HEK293 (cell line): ENCODE measurements around the gene AGAP1.
A peak's percentile ranks its signal among the peaks of the same experiment; 100 is the strongest.

ENCODE experiments used
- CTCF ChIA-PET: fragments of 350-600 bp; formaldehyde crosslinking; extraction: SDS; loops from one replicate; lab custom pipeline; 2021; ENCODE audit warnings: antibody characterized with exemption; lab: Yijun Ruan, JAX
- POLR2A ChIA-PET: fragments of 300-600 bp; formaldehyde crosslinking; extraction: SDS; loops from one replicate; lab custom pipeline; 2020; ENCODE audit warnings: antibody characterized with exemption, inconsistent platforms; lab: Yijun Ruan, JAX
- H3K27ac ChIP-seq: fragments of 200-500 bp; sonication (Bioruptor generic); 2 replicates; pipeline ENCODE4 v1.5.1; 2014; ENCODE audit warnings: low read depth, low read length, control low read depth, inconsistent platforms; ENCODE audit errors: extremely low read depth
- H3K36me3 ChIP-seq, 2 experiments: fragments of 200-500 bp in 1 of 2; sonication (Bioruptor generic) in 1 of 2; 1 replicate in 1 of 2; 2 replicates in 1 of 2; pipeline ENCODE4 v1.5.1; 2014 to 2017; ENCODE audit warnings: inconsistent platforms in 2 of 2, low read length in 2 of 2; ENCODE audit not compliant: control insufficient read depth in 2 of 2, insufficient read depth in 1 of 2
- H3K4me1 ChIP-seq: fragments of 200-500 bp; sonication (Bioruptor generic); 2 replicates; pipeline ENCODE4 v1.5.1; 2014; ENCODE audit warnings: mild to moderate bottlenecking, low read length, inconsistent platforms; ENCODE audit not compliant: control insufficient read depth, insufficient read depth
- H3K4me3 ChIP-seq: 2 replicates; pipeline ENCODE4 v1.5.1; 2011; ENCODE audit warnings: low read depth, mild to moderate bottlenecking, control low read depth, low read length, moderate library complexity
- H3K9me3 ChIP-seq: fragments of 200-500 bp; sonication (Bioruptor generic); 2 replicates; pipeline ENCODE4 v1.5.1; 2014; ENCODE audit warnings: low read depth, low read length, inconsistent platforms; ENCODE audit not compliant: control insufficient read depth, insufficient read depth
- GLIS2 ChIP-seq: fragments of 450-650 bp; formaldehyde crosslinking; IDR thresholded peaks from 2 replicates; pipeline ENCODE4 v1.5.1; 2016; ENCODE audit warnings: missing biosample characterization, missing genetic modification characterization
- OSR2 ChIP-seq: fragments of 450-650 bp; formaldehyde crosslinking; IDR thresholded peaks from 2 replicates; pipeline ENCODE4 v1.5.1; 2016; ENCODE audit warnings: missing biosample characterization, missing genetic modification characterization
- PRDM6 ChIP-seq: fragments of 450-650 bp; formaldehyde crosslinking; IDR thresholded peaks from 2 replicates; pipeline ENCODE4 v1.5.1; 2017; ENCODE audit warnings: missing biosample characterization, missing genetic modification characterization
- RBAK ChIP-seq: fragments of 450-650 bp; formaldehyde crosslinking; IDR thresholded peaks from 2 replicates; pipeline ENCODE4 v1.5.1; 2016; ENCODE audit warnings: missing biosample characterization, missing genetic modification characterization
- REPIN1 ChIP-seq: fragments of 450-650 bp; formaldehyde crosslinking; IDR thresholded peaks from 2 replicates; pipeline ENCODE4 v1.5.1; 2017; ENCODE audit warnings: missing biosample characterization, missing genetic modification characterization, low read depth
- TCF7L2 ChIP-seq: IDR thresholded peaks from 2 replicates; pipeline ENCODE4 v1.6.1; 2011; ENCODE audit warnings: low read depth, mild to moderate bottlenecking, inconsistent platforms, low read length, moderate library complexity, borderline replicate concordance
- TRIM28 ChIP-seq: IDR thresholded peaks from 2 replicates; pipeline ENCODE4 v1.6.1; 2011; ENCODE audit warnings: low read length, control low read depth, borderline replicate concordance
- ZNF16 ChIP-seq: fragments of 450-650 bp; formaldehyde crosslinking; IDR thresholded peaks from 2 replicates; pipeline ENCODE4 v1.5.1; 2016; ENCODE audit warnings: low read depth, missing biosample characterization, missing genetic modification characterization
- ZNF311 ChIP-seq: fragments of 450-650 bp; formaldehyde crosslinking; IDR thresholded peaks from 2 replicates; pipeline ENCODE4 v1.5.1; 2017; ENCODE audit warnings: missing biosample characterization, missing genetic modification characterization, borderline replicate concordance
- ZNF48 ChIP-seq: fragments of 450-650 bp; formaldehyde crosslinking; IDR thresholded peaks from 2 replicates; pipeline ENCODE4 v1.5.1; 2016; ENCODE audit warnings: missing biosample characterization, missing genetic modification characterization
- ZNF529 ChIP-seq: fragments of 450-650 bp; formaldehyde crosslinking; IDR thresholded peaks from 2 replicates; pipeline ENCODE4 v1.5.1; 2017; ENCODE audit warnings: missing genetic modification characterization, missing biosample characterization; ENCODE audit not compliant: insufficient replicate concordance
- ZNF548 ChIP-seq: fragments of 450-650 bp; formaldehyde crosslinking; IDR thresholded peaks from 2 replicates; pipeline ENCODE4 v1.5.1; 2016; ENCODE audit warnings: missing biosample characterization, missing genetic modification characterization
- ZNF561 ChIP-seq: fragments of 450-650 bp; IDR thresholded peaks from 2 replicates; pipeline ENCODE4 v1.5.1; 2018; ENCODE audit warnings: missing biosample characterization, missing genetic modification characterization, borderline replicate concordance
- ZNF580 ChIP-seq: fragments of 450-650 bp; formaldehyde crosslinking; IDR thresholded peaks from 2 replicates; pipeline ENCODE4 v1.5.1; 2016; ENCODE audit warnings: missing biosample characterization, missing genetic modification characterization
- ZNF585B ChIP-seq: fragments of 450-650 bp; formaldehyde crosslinking; IDR thresholded peaks from 2 replicates; pipeline ENCODE4 v1.5.1; 2016; ENCODE audit warnings: missing biosample characterization, missing genetic modification characterization
- ZNF596 ChIP-seq: fragments of 450-650 bp; IDR thresholded peaks from 2 replicates; pipeline ENCODE4 v1.5.0; 2018; ENCODE audit warnings: missing biosample characterization, mild to moderate bottlenecking, missing genetic modification characterization, moderate library complexity
- ZNF600 ChIP-seq: fragments of 450-650 bp; formaldehyde crosslinking; IDR thresholded peaks from 2 replicates; pipeline ENCODE4 v1.5.1; 2016; ENCODE audit warnings: missing biosample characterization, missing genetic modification characterization
- ZNF623 ChIP-seq: fragments of 450-650 bp; formaldehyde crosslinking; IDR thresholded peaks from 2 replicates; pipeline ENCODE4 v1.5.1; 2016; ENCODE audit warnings: missing biosample characterization, missing genetic modification characterization
- ZNF670 ChIP-seq: fragments of 450-650 bp; formaldehyde crosslinking; IDR thresholded peaks from 2 replicates; pipeline ENCODE4 v1.5.1; 2016; ENCODE audit warnings: missing biosample characterization, missing genetic modification characterization, low read depth
- ZNF692 ChIP-seq: fragments of 450-650 bp; formaldehyde crosslinking; IDR thresholded peaks from 2 replicates; pipeline ENCODE4 v1.5.1; 2016; ENCODE audit warnings: missing biosample characterization, missing genetic modification characterization
- ZNF791 ChIP-seq: fragments of 450-650 bp; formaldehyde crosslinking; IDR thresholded peaks from 2 replicates; pipeline ENCODE4 v1.5.1; 2016; ENCODE audit warnings: missing biosample characterization, missing genetic modification characterization

AGAP1 gene

DNA sequence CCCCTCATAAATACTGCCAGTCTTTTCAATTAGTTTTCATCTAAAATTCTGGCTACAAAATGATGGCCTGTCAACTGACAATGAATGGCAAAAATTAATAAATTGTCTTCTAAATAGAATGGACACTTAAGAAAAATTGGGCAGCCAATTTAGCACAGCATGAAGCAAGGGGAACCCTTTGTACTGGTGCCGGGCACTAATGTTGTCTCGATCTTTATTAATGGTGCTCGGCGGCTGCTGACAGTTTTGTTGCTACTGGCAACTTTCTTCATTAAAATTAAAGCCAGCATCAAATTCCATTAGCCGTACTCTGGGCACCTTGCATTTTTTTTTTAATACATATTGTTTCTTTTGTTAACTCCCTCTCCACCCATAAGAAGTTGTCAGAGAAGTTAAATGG is 365.0 kb downstream of the AGAP1 start:
- ChIA-PET CTCF (no interaction called here), POLR2A (no interaction called here)
- Histone ChIP-seq H3K9me3 (no peaks in the 10 kb centered on the region), H3K4me3 (no peak overlapping the region), H3K4me1 (no peaks in the 10 kb centered on the region), H3K36me3 (no peaks in the 10 kb centered on the region), H3K27ac (no peak overlapping the region)
- TF ChIP-seq ZNF561 (no peak), ZNF692 (tag by site-specific recombination) (no peak), ZNF623 (tag by site-specific recombination) (no peak), ZNF548 (tag by site-specific recombination) (no peak), ZNF670 (tag by site-specific recombination) (no peak), OSR2 (tag by site-specific recombination) (0 out of 2 replicates have a peak, but pooled peaks have one; percentile 11), ZNF311 (tag by site-specific recombination) (no peak), ZNF585B (tag by site-specific recombination) (no peak), ZNF600 (tag by site-specific recombination) (no peak), ZNF580 (no peak), ZNF529 (tag by site-specific recombination) (no peak), GLIS2 (tag by site-specific recombination) (no peak), TCF7L2 (peak; percentile 70; the same call in 1 of the 2 replicates), ZNF791 (tag by site-specific recombination) (no peak), ZNF48 (tag by site-specific recombination) (no peak), RBAK (tag by site-specific recombination) (no peak)

- Histone ChIP-seq H3K9me3 (no peaks in the 10 kb centered on the region), H3K36me3 (no peaks in the 10 kb centered on the region), H3K27ac (no peak overlapping the region), H3K4me3 (no peak overlapping the region), H3K4me1 (no peaks in the 10 kb centered on the region)
- POLR2A ChIA-PET = no interaction called here
- CTCF ChIA-PET = interaction anchor here (0.6 kb wide), 1 partner anchor 1202 kb away, joined by 3 read pairs; no protein-coding TSS in a partner anchor
- TF ChIP-seq ZNF16 (tag by site-specific recombination) (no peak), TRIM28 (peak; percentile 42; the same call in 1 of the 2 replicates)
Observed at GRCh38 chr2:235859651-235860050, 365.8 kb downstream of the AGAP1 start.

GRCh38 chr2:235860111-235860510 is 366.3 kb downstream of the AGAP1 start:
- ChIA-PET POLR2A (no interaction called here), CTCF (interaction anchor here (0.6 kb wide), 1 partner anchor 1201 kb away, joined by 3 read pairs; no protein-coding TSS in a partner anchor)
- H3K9me3 ChIP-seq = no peaks in the 10 kb centered on the region
- no peaks in the 10 kb centered on the region for H3K36me3 ChIP-seq
- TF ChIP-seq REPIN1 (tag by site-specific recombination) = no peak
- no peak for TF ChIP-seq ZNF596 (tag by site-specific recombination)
- peak; percentile 72 for TF ChIP-seq PRDM6 (tag by site-specific recombination)
- 0 out of 2 replicates have a peak, but pooled peaks have one; percentile 29 for TF ChIP-seq TCF7L2
- no peaks in the 10 kb centered on the region for H3K4me1 ChIP-seq
- H3K4me3 ChIP-seq = no peak overlapping the region
- H3K27ac ChIP-seq = no peak overlapping the region
